HG03521 (cell line): Measurements from ENCODE around the gene CELF4.
"Not testable (repeated sequence)": the region's sequence is repeated elsewhere in the genome, so short reads cannot be mapped to it uniquely, and the experiment has no call there.

ENCODE experiments used
- ATAC-seq: cut with Tn5 transposase; IDR thresholded peaks from one replicate; pipeline ENCODE4 v1.9.1; 2021; ENCODE audit warnings: mild to moderate bottlenecking, moderate library complexity; ENCODE audit not compliant: unreplicated experiment

The CELF4 gene

GRCh38 chr18:37473195-37473840 lies 92.3 kb downstream of the CELF4 start:
- no peak for ATAC-seq

GRCh38 chr18:37471637-37472036 lies 94.0 kb downstream of the CELF4 start:
- no peak for ATAC-seq

GRCh38 chr18:37470986-37471385 lies 94.6 kb downstream of the CELF4 start:
- no peak for ATAC-seq

GRCh38 chr18:37467002-37467662 lies 98.5 kb downstream of the CELF4 start:
- no peak for ATAC-seq

GRCh38 chr18:37465958-37466357 lies 99.6 kb downstream of the CELF4 start:
- no peak for ATAC-seq

- no peak for ATAC-seq
These were observed 101.3 kb downstream of the CELF4 start for GRCh38 chr18:37464257-37464656.

- not testable (repeated sequence) for ATAC-seq
These were observed 104.3 kb downstream of the CELF4 start for GRCh38 chr18:37461329-37461728.

- no peak for ATAC-seq
These were observed 105.0 kb downstream of the CELF4 start for GRCh38 chr18:37460604-37461003.

- ATAC-seq: no peak
These were observed 106.9 kb downstream of the CELF4 start for GRCh38 chr18:37458697-37459096.

- ATAC-seq: no peak
These were observed 107.8 kb downstream of the CELF4 start for GRCh38 chr18:37457753-37458152.

GRCh38 chr18:37457341-37457740 lies 108.3 kb downstream of the CELF4 start:
- ATAC-seq: no peak

- no peak for ATAC-seq
These were observed 108.7 kb downstream of the CELF4 start for GRCh38 chr18:37456873-37457272.

GRCh38 chr18:37456395-37456794 lies 109.2 kb downstream of the CELF4 start:
- no peak for ATAC-seq

GRCh38 chr18:37453752-37454151 lies 111.8 kb downstream of the CELF4 start:
- ATAC-seq: no peak

GRCh38 chr18:37452682-37453385 lies 112.8 kb downstream of the CELF4 start:
- no peak for ATAC-seq

- ATAC-seq: no peak
These were observed 113.6 kb downstream of the CELF4 start for GRCh38 chr18:37452015-37452414.

- ATAC-seq: no peak
These were observed 114.3 kb downstream of the CELF4 start for GRCh38 chr18:37451239-37451825.

- ATAC-seq: no peak
These were observed 115.0 kb downstream of the CELF4 start for GRCh38 chr18:37450434-37451132.

- ATAC-seq: no peak
These were observed 116.0 kb downstream of the CELF4 start for GRCh38 chr18:37449618-37450017.

GRCh38 chr18:37448946-37449345 lies 116.7 kb downstream of the CELF4 start:
- no peak for ATAC-seq
